ENCODE results near the gene NDUFC2. TPM values are rescaled to one million over a fixed set of nuclear protein-coding genes. Genes with fewer than 3 reads are reported as not detected.
"Not testable (repeated sequence)": the region's sequence is repeated elsewhere in the genome, so short reads cannot be mapped to it uniquely, and the experiment has no call there.

The NDUFC2 gene
- total RNA-seq, 1 donor from 2014 or later, result 147 TPM

DNA sequence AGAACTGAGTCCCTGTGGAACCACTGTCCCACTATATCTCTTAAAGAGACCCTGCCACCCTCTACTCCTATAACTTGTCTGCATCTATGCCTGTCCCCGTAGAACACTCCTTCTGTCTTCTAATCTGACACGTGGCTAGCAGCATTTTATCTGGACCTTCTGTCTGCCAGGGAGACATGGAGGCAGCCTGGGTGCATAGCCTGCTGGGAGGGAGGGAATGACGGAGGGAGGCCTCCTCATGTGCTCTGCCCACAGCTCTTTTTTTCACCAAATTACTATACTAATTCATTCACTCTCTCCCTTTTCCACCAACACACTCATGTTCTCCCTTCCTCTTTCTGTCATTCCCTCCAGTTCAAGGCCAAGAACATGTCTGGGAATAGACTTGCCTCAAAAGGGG, 23.6 kb downstream of the NDUFC2 start:
- DNase-seq (ENCODE audit: low read depth), result no peak

DNA sequence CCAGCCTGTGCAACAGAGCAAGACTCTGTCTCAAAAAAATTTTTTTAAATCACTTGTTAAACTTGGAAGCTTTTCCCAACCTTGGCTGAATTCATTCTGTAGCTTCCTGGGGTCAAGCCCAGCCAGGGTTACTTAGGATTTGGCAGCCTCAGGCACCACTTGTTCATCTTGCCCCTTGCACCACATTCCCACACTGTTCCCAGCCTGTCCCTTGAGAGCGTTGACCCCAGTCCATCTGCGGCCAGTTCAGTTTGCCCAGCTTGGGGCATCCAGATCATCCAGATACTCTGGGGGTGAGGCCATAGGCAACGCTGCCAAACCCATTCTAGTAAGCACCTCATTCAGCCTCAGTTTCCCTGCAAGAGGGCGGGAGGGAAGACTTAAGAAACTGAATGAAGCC, 24.7 kb downstream of the NDUFC2 start:
- DNase-seq (ENCODE audit: low read depth), result no peak

- DNase-seq (ENCODE audit: low read depth), result peak; percentile 61
These were observed 28.5 kb downstream of the NDUFC2 start for GRCh38 chr11:78050964-78051831.

DNA sequence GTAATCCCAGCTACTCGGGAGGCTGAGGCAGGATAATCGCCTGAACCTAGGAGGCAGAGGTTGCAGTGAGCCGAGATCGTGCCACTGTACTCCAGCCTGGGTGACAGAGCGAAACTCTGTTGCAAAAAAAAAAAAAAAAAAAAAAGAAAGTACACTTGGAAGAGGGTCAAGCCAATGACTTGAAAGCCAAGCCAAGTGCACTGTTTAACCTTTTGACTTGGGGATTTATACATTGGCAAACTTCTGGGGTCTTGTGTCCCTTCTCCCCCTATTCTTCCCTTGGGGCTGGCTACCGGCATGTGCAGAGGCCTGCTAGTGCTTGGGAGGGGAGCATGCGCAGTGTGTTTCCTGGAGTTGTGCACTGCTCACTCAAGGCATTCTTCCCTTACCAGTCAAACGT, 30.3 kb downstream of the NDUFC2 start:
- no peak for DNase-seq (ENCODE audit: low read depth)

- no peak for DNase-seq (ENCODE audit: low read depth)
These were observed 31.1 kb downstream of the NDUFC2 start for GRCh38 chr11:78048561-78048960.

GRCh38 chr11:78046486-78046854, 33.2 kb downstream of the NDUFC2 start:
- no peak for DNase-seq (ENCODE audit: low read depth)

GRCh38 chr11:78045851-78046485, 33.7 kb downstream of the NDUFC2 start:
- DNase-seq (ENCODE audit: low read depth), result peak; percentile 83

- DNase-seq (ENCODE audit: low read depth), result no peak
These were observed 35.0 kb downstream of the NDUFC2 start for GRCh38 chr11:78044706-78045105.

GRCh38 chr11:78041843-78042440, 37.7 kb downstream of the NDUFC2 start:
- DNase-seq (ENCODE audit: low read depth), result no peak

- not testable (repeated sequence) for DNase-seq (ENCODE audit: low read depth)
These were observed 38.3 kb downstream of the NDUFC2 start for GRCh38 chr11:78041380-78041719.

- DNase-seq (ENCODE audit: low read depth), result no peak
These were observed 38.8 kb downstream of the NDUFC2 start for GRCh38 chr11:78040691-78041379.

- DNase-seq (ENCODE audit: low read depth), result peak; percentile 83
These were observed 39.6 kb downstream of the NDUFC2 start for GRCh38 chr11:78039919-78040671.

DNA sequence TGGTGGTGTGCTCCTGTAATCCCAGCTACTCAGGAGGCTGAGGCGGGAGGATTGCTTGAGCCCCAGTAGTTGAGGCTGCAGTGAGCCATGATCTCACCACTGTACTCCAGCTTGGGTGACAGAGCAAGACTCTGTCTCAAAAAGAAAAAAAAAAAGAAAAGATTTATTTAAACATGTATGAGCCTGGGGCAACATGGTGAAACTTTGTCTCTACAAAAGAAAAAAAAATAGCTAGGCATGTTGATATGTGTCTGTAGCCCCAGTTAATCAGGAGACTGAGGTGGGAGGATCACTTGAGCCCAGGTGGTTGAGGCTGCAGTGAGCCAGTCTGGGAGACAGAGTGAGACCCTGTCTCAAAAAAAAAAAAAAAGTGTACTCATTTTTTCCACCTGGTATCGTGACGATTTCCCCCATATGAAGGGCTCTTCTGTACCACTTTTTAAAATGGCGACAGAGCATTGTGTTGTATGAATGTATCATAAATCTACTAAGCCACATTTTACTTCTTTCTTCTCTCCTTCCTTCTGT, 40.2 kb downstream of the NDUFC2 start:
- DNase-seq (ENCODE audit: low read depth), result no peak

- peak; percentile 81 for DNase-seq (ENCODE audit: low read depth)
These were observed 40.9 kb downstream of the NDUFC2 start for GRCh38 chr11:78038697-78039313.

- DNase-seq (ENCODE audit: low read depth), result no peak
These were observed 41.6 kb downstream of the NDUFC2 start for GRCh38 chr11:78037825-78038620.

DNA sequence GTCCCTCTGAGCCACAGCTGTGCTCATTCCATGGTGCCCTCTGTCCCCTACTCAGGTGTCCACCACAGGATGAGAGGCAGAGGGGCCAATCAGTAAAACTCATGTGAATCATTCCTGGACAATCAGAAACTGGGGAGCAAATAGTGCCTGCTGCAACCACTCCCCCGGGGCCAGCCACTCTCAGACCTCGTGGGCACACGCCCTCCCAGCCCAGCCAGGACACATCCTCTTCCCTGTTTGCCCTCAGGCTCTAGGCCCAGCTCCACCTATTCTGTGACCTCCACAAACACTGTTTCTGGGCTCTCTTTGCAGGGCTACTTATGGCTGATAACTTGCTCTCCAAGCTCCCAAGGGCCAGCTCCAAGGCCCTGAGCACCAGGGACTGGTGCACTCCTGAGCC, 42.6 kb downstream of the NDUFC2 start:
- DNase-seq (ENCODE audit: low read depth), result peak; percentile 28

DNA sequence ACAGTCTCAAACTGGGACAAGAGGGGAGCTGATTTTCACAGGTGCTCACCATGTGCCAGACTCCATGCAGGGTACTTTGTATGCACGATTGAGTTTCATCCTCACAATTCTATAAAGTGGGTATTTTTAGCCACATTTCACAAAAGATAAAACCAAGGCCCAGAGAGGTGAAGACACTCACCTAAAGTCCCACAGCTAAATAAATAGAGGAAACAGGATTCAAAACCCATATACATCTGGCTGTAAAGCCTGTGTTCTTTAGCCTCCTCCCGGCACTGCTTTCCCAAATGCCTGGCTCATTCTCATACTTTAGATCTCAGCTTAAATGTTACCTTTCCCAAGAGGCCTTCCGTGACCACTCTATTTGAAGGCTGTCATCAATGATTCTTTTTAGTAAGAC, 43.3 kb downstream of the NDUFC2 start:
- no peak for DNase-seq (ENCODE audit: low read depth)

- no peak for DNase-seq (ENCODE audit: low read depth)
These were observed 45.0 kb downstream of the NDUFC2 start for GRCh38 chr11:78034623-78035022.

DNA sequence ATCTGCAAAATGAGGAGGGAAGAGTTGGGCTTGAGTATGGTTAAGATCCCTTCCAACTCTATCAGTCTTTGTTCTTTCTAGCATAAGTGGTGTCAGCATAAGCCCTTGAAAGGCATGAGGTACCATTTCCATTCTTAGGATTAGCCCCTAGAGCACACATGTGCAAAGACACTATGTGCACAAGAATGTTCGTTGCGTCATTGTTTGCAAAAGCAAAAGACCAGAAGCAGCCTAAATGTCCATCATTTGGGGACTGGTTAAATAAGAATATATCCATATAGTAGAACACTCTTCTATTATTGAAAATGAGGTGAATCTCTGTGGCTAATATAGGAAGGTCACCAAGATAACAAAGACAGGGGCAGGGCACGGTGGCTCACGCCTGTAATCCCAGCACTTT, 46.6 kb downstream of the NDUFC2 start:
- no peak for DNase-seq (ENCODE audit: low read depth)

- no peak for DNase-seq (ENCODE audit: low read depth)
These were observed 47.6 kb downstream of the NDUFC2 start for GRCh38 chr11:78032090-78032489.
